BJ (cell line): ENCODE results near the gene FHL1. TPM values are rescaled to one million over a fixed set of nuclear protein-coding genes. Genes with fewer than 3 reads are reported as not detected.

Experiments used
- CTCF ChIA-PET: fragments of 350-600 bp; formaldehyde crosslinking; extraction: SDS; loops from one replicate; lab custom pipeline; 2021; ENCODE audit warnings: antibody characterized with exemption, inconsistent platforms; lab: Yijun Ruan, JAX
- POLR2A ChIA-PET: fragments of 300-600 bp; sonication (Branson Sonifier 250); formaldehyde crosslinking; extraction: SDS; loops from one replicate; lab custom pipeline; 2021; ENCODE audit warnings: antibody characterized with exemption; lab: Charles Lee
- DNase-seq: peaks from one replicate; pipeline ENCODE4 v3.0.0-alpha.2; 2011; ENCODE audit warnings: low read depth
- H3K27me3 ChIP-seq: 2 replicates; pipeline ENCODE4 v1.6.0; 2011; ENCODE audit warnings: low read length; ENCODE audit not compliant: control insufficient read depth, insufficient read depth
- H3K36me3 ChIP-seq: 2 replicates; pipeline ENCODE4 v1.5.1; 2011; ENCODE audit warnings: low read length; ENCODE audit not compliant: control insufficient read depth, insufficient read depth
- H3K4me3 ChIP-seq: 2 replicates; pipeline ENCODE4 v1.5.1; 2011; ENCODE audit warnings: low read depth, mild to moderate bottlenecking, control low read depth, low read length
- polyA plus RNA-seq: library from polyadenylated mRNA; depleted of rRNA; stranded (reverse); fragments of >200 nt; gene quantifications from 2 replicates; pipeline ENCODE4 v1.2.3, GENCODE V29; 2011
- TF ChIP-seq, protein P1 (sequence below): IDR thresholded peaks from 2 replicates; pipeline ENCODE4 v1.5.1; 2011; ENCODE audit warnings: low read depth, mild to moderate bottlenecking, control low read depth, inconsistent platforms, low read length, moderate library complexity; ENCODE audit not compliant: insufficient read depth

Gene FHL1
- polyA plus RNA-seq, 1 experiment, result 1,251 TPM

DNA sequence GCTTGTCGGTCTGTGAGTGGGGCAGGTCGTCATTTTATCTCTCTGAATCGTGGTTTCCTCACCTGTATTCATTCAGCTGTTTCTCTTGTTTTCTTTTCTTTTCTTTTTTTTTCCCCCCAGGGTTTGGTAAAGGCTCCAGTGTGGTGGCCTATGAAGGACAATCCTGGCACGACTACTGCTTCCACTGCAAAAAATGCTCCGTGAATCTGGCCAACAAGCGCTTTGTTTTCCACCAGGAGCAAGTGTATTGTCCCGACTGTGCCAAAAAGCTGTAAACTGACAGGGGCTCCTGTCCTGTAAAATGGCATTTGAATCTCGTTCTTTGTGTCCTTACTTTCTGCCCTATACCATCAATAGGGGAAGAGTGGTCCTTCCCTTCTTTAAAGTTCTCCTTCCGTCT, 62.4 kb downstream of the FHL1 start:
- no peak for DNase-seq
- H3K36me3 ChIP-seq, result peaks cover 21% of the 10 kb centered on the region
- TF ChIP-seq, protein P1, sequence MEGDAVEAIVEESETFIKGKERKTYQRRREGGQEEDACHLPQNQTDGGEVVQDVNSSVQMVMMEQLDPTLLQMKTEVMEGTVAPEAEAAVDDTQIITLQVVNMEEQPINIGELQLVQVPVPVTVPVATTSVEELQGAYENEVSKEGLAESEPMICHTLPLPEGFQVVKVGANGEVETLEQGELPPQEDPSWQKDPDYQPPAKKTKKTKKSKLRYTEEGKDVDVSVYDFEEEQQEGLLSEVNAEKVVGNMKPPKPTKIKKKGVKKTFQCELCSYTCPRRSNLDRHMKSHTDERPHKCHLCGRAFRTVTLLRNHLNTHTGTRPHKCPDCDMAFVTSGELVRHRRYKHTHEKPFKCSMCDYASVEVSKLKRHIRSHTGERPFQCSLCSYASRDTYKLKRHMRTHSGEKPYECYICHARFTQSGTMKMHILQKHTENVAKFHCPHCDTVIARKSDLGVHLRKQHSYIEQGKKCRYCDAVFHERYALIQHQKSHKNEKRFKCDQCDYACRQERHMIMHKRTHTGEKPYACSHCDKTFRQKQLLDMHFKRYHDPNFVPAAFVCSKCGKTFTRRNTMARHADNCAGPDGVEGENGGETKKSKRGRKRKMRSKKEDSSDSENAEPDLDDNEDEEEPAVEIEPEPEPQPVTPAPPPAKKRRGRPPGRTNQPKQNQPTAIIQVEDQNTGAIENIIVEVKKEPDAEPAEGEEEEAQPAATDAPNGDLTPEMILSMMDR, result no peak
- no peaks in the 10 kb centered on the region for H3K27me3 ChIP-seq
- H3K4me3 ChIP-seq, result no peak overlapping the region
- CTCF ChIA-PET, result interaction anchor here (1.0 to 3.4 kb wide), 7 partner anchors 32 to 181 kb away, joined by 3 to 16 read pairs (median 6); no protein-coding TSS in a partner anchor
- POLR2A ChIA-PET, result no interaction called here

DNA sequence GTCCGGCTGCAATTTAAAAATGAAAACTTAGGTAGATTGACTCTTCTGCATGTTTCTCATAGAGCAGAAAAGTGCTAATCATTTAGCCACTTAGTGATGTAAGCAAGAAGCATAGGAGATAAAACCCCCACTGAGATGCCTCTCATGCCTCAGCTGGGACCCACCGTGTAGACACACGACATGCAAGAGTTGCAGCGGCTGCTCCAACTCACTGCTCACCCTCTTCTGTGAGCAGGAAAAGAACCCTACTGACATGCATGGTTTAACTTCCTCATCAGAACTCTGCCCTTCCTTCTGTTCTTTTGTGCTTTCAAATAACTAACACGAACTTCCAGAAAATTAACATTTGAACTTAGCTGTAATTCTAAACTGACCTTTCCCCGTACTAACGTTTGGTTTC, 62.9 kb downstream of the FHL1 start:
- Histone ChIP-seq H3K36me3 (peaks cover 21% of the 10 kb centered on the region), H3K4me3 (no peak overlapping the region), H3K27me3 (no peaks in the 10 kb centered on the region)
- POLR2A ChIA-PET, result no interaction called here
- no peak for DNase-seq
- CTCF ChIA-PET, result interaction anchor here (1.0 to 3.4 kb wide), 5 partner anchors 37 to 181 kb away, joined by 3 to 16 read pairs (median 6); no protein-coding TSS in a partner anchor
- TF ChIP-seq, protein P1, result no peak

DNA sequence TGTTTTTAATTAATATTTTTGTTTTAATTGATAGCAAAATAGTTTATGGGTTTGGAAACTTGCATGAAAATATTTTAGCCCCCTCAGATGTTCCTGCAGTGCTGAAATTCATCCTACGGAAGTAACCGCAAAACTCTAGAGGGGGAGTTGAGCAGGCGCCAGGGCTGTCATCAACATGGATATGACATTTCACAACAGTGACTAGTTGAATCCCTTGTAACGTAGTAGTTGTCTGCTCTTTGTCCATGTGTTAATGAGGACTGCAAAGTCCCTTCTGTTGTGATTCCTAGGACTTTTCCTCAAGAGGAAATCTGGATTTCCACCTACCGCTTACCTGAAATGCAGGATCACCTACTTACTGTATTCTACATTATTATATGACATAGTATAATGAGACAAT, 63.5 kb downstream of the FHL1 start:
- Histone ChIP-seq H3K36me3 (peaks cover 21% of the 10 kb centered on the region), H3K27me3 (no peaks in the 10 kb centered on the region), H3K4me3 (no peak overlapping the region)
- ChIA-PET CTCF (interaction anchor here (1.9 to 3.4 kb wide), 3 partner anchors 40 to 182 kb away, joined by 5 to 16 read pairs (median 13); no protein-coding TSS in a partner anchor), POLR2A (no interaction called here)
- TF ChIP-seq, protein P1, result no peak
- DNase-seq, result no peak

DNA sequence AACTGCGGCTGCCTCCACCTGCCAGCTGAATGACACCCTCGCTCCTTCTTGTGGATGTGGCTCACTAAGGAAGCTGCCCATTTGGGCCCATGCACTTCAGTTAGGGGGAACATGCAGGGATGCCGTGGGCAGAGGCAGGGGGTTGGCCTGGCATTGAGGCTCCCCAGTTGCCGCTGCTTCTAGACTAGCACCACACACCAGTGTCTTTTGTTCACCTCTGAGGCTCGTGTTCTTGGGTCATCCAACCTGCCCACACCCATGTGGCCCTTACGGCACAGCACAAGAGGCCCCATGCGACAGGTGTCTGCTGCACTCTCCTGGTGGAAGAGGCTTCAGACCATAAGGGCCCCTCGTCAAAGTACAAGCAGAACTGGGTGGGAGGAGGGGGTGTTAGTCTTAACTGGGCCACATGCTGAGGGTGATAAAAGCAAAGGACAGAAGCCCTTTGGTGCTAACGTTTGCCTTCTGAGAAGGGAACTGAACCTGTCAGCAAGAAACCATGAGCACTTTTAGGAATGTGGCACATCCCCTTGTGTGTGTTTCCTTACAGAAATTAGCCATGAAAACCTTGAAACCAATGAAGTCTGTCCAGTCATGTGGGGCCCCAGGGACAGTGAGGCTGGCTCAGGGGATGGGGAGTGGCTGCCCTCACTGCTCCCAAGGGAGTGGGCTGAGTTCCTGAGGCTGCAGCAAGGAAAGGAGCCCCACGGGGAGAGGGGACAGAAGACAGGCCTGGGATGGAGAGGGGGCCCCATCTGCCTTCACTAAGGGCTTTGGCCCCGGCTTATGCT, 64.6 kb downstream of the FHL1 start:
- TF ChIP-seq, protein P1, result no peak
- H3K36me3 ChIP-seq, result peaks cover 20% of the 10 kb centered on the region
- H3K4me3 ChIP-seq, result no peak overlapping the region
- ChIA-PET CTCF (interaction anchor here (1.6 to 3.4 kb wide), 3 partner anchors 42 to 183 kb away, joined by 5 to 16 read pairs (median 7); no protein-coding TSS in a partner anchor), POLR2A (no interaction called here)
- no peaks in the 10 kb centered on the region for H3K27me3 ChIP-seq
- no peak for DNase-seq

DNA sequence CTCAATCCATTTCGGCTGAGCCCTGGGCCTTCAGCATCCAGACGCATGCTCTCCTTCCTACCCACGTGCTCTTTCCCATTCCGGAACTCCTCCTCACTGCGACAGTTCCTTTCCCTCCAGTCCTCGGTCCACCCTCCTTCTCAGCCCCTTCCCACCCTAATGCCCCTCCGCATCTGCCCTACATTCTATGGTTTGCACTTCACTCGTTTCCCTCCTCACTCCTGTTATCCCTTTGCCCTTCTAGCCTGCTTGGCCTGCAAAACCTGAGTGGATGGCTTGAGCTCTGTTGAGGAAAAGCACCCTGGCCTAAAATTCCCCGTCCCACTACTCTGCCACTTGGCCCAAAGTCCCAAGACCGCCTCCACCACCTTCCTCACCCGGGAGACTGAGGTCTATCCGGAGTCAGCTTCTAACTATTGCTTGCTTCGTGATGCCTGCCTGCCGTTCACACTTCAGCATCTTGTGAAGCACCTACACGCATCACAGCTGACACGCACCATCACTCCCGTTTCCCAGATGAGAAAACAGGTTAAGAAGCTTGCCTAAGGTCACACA, 65.3 kb downstream of the FHL1 start:
- ChIA-PET CTCF (interaction anchor here (1.1 to 1.6 kb wide), 2 partner anchors 43 to 49 kb away, joined by 3 to 7 read pairs; no protein-coding TSS in a partner anchor), POLR2A (interaction anchor here (0.6 kb wide), 1 partner anchor 43 kb away, joined by 3 read pairs; no protein-coding TSS in a partner anchor)
- TF ChIP-seq, protein P1, result no peak

More for the DNA sequence above, 65.3 kb downstream of the FHL1 start:
- no peak for DNase-seq
- H3K27me3 ChIP-seq, result no peaks in the 10 kb centered on the region
- H3K4me3 ChIP-seq, result no peak overlapping the region
- peaks cover 16% of the 10 kb centered on the region for H3K36me3 ChIP-seq
